ENCODE results near the gene PDLIM7.

Gene PDLIM7

DNA sequence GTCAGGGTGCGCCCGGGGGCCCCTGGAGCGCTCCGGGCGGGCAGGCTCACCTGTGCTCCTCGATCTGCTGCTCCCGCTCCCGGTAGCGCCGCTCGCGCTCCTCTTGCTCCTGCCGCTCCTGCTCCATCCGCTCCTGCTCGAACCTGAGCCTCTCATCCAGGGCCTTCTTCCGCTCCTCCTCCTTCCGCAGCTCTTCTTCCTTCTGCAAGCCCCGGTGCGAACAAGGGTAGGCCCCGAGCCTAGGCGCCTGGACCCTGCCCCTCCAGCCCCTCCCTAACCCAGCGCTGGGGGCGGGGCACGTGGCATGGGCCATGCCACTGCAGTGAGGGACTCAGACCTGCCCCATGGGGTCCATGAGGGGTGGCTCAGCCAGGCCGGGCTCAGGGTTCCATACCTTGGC is 30.5 kb downstream of the PDLIM7 start:
- Histone ChIP-seq H4K20me1 (ENCODE audit: insufficient read depth, low read length) (no peaks in the 10 kb centered on the region), H2AFZ (ENCODE audit: low read length) (no peak overlapping the region), H3F3A (ENCODE audit: insufficient read depth, low read length) (no peaks in the 10 kb centered on the region), H3K36me3 (replicated peaks; ENCODE audit: insufficient read depth, low read length) (no peaks in the 10 kb centered on the region), H3K4me3 (ENCODE audit: low read length) (no peak overlapping the region), H3K9ac (ENCODE audit: low read length) (no peak overlapping the region), H3K27me3 (replicated peaks; ENCODE audit: insufficient read depth, low read length) (peaks cover 78% of the 10 kb centered on the region), H3K9me2 (replicated peaks; ENCODE audit: insufficient read depth, low read length) (no peaks in the 10 kb centered on the region), H3K27ac (ENCODE audit: low read length) (no peak overlapping the region), H3K79me2 (ENCODE audit: low read length) (no peaks in the 10 kb centered on the region), H3K4me1 (ENCODE audit: low read length) (no peaks in the 10 kb centered on the region), H3K9me3 (replicated peaks; ENCODE audit: insufficient read depth, low read length) (no peaks in the 10 kb centered on the region), H3K4me2 (ENCODE audit: low read depth, low read length) (no peak overlapping the region)
- TF ChIP-seq EZH2 (optimal IDR thresholded peaks at IDR 0.05; ENCODE audit: low read depth, low read length) (no peak), EZH2phosphoT487 (IDR thresholded peaks at IDR 0.05; ENCODE audit: low read length) (no peak)
- TF ChIP-seq, protein P1, sequence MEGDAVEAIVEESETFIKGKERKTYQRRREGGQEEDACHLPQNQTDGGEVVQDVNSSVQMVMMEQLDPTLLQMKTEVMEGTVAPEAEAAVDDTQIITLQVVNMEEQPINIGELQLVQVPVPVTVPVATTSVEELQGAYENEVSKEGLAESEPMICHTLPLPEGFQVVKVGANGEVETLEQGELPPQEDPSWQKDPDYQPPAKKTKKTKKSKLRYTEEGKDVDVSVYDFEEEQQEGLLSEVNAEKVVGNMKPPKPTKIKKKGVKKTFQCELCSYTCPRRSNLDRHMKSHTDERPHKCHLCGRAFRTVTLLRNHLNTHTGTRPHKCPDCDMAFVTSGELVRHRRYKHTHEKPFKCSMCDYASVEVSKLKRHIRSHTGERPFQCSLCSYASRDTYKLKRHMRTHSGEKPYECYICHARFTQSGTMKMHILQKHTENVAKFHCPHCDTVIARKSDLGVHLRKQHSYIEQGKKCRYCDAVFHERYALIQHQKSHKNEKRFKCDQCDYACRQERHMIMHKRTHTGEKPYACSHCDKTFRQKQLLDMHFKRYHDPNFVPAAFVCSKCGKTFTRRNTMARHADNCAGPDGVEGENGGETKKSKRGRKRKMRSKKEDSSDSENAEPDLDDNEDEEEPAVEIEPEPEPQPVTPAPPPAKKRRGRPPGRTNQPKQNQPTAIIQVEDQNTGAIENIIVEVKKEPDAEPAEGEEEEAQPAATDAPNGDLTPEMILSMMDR (IDR thresholded peaks at IDR 0.05; ENCODE audit: low read length) = no peak
- DNase-seq = no peak

DNA sequence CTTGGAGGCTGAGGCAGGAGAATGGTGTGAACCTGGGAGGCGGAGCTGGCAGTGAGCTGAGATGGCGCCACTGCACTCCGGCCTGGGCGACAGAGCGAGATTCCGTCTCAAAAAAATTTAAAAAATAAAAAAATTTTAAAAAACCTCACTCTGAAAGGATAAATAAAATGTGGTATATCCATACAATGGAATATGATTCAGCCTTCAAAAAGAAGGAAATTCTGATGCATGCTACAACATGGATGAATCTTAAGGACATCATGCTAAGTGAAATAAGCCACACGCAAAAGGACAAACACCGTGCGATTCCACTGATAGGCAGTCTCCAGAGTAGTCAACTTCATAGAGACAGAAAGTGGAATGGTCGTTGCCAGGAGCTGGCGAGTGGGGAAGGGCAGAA is 32.4 kb downstream of the PDLIM7 start:
- H3K9me3 ChIP-seq (replicated peaks; ENCODE audit: insufficient read depth, low read length) = no peaks in the 10 kb centered on the region
- H3K4me3 ChIP-seq (ENCODE audit: low read length) = no peak overlapping the region
- no peak for DNase-seq
- H3K27me3 ChIP-seq (replicated peaks; ENCODE audit: insufficient read depth, low read length) = peaks cover 73% of the 10 kb centered on the region
- no peaks in the 10 kb centered on the region for H3K79me2 ChIP-seq (ENCODE audit: low read length)
- no peak overlapping the region for H2AFZ ChIP-seq (ENCODE audit: low read length)
- no peak overlapping the region for H3K4me2 ChIP-seq (ENCODE audit: low read depth, low read length)
- no peak overlapping the region for H3K27ac ChIP-seq (ENCODE audit: low read length)
- no peaks in the 10 kb centered on the region for H3F3A ChIP-seq (ENCODE audit: insufficient read depth, low read length)
- no peak overlapping the region for H3K9ac ChIP-seq (ENCODE audit: low read length)
- no peaks in the 10 kb centered on the region for H3K4me1 ChIP-seq (ENCODE audit: low read length)
- H3K9me2 ChIP-seq (replicated peaks; ENCODE audit: insufficient read depth, low read length) = no peaks in the 10 kb centered on the region
- H3K36me3 ChIP-seq (replicated peaks; ENCODE audit: insufficient read depth, low read length) = no peaks in the 10 kb centered on the region
- H4K20me1 ChIP-seq (ENCODE audit: insufficient read depth, low read length) = no peaks in the 10 kb centered on the region
- no peak for TF ChIP-seq EZH2 (optimal IDR thresholded peaks at IDR 0.05; ENCODE audit: low read depth, low read length)
- TF ChIP-seq, protein P1 (IDR thresholded peaks at IDR 0.05; ENCODE audit: low read length) = no peak
- TF ChIP-seq EZH2phosphoT487 (IDR thresholded peaks at IDR 0.05; ENCODE audit: low read length) = no peak

DNA sequence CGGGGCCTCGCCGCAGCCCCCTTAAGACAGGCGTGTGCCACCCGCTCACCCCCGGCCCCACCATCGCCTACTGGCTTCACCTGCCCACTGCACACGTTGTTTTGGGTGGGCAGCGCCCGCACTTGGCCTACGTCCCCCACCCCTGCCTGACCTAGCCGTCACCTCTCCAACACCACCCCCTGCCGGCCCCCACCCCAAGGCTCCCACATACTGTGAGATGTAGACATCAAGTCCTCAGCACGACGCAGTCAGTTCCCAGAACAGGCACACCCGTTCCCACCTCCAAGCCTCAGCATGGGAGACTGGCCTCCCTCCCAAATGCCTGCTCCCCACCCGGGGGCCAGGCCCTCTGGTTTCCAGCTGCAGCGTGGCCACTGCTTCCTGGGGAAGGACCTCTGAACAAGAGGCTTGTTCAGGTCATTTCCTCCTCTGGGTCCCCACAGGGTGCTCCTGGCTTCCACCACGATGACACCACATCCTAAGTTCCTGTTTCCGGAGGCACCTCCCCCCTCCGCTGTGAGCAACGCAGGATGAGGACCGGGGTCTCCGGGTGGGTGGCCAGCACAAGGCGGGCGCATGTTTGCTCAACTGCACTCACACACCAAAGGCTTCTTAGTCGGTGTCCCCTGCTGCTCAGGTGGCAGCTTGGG is 35.3 kb downstream of the PDLIM7 start:
- H2AFZ ChIP-seq (ENCODE audit: low read length) = no peak overlapping the region
- H3F3A ChIP-seq (ENCODE audit: insufficient read depth, low read length) = no peaks in the 10 kb centered on the region
- no peaks in the 10 kb centered on the region for H4K20me1 ChIP-seq (ENCODE audit: insufficient read depth, low read length)
- DNase-seq = no peak
- H3K4me3 ChIP-seq (ENCODE audit: low read length) = no peak overlapping the region
- TF ChIP-seq, protein P1 (IDR thresholded peaks at IDR 0.05; ENCODE audit: low read length) = no peak
- no peak for TF ChIP-seq EZH2 (optimal IDR thresholded peaks at IDR 0.05; ENCODE audit: low read depth, low read length)
- no peak for TF ChIP-seq EZH2phosphoT487 (IDR thresholded peaks at IDR 0.05; ENCODE audit: low read length)
- no peaks in the 10 kb centered on the region for H3K9me3 ChIP-seq (replicated peaks; ENCODE audit: insufficient read depth, low read length)
- H3K27ac ChIP-seq (ENCODE audit: low read length) = no peak overlapping the region
- no peaks in the 10 kb centered on the region for H3K36me3 ChIP-seq (replicated peaks; ENCODE audit: insufficient read depth, low read length)
- H3K79me2 ChIP-seq (ENCODE audit: low read length) = no peaks in the 10 kb centered on the region
- peaks cover 3% of the 10 kb centered on the region; the same call in 1 of the 2 replicates for H3K4me1 ChIP-seq (ENCODE audit: low read length)
- H3K9ac ChIP-seq (ENCODE audit: low read length) = no peak overlapping the region
- no peak overlapping the region for H3K4me2 ChIP-seq (ENCODE audit: low read depth, low read length)
- H3K9me2 ChIP-seq (replicated peaks; ENCODE audit: insufficient read depth, low read length) = no peaks in the 10 kb centered on the region
- peaks cover 62% of the 10 kb centered on the region for H3K27me3 ChIP-seq (replicated peaks; ENCODE audit: insufficient read depth, low read length)

Data from MM.1S (cell line).